K562 (cell line): Measurements from ENCODE around the gene ATP2A3. TPM values are rescaled to one million over a fixed set of nuclear protein-coding genes. Genes with fewer than 3 reads are reported as not detected.

Experiments used
- BHLHE40 ChIP-seq: IDR thresholded peaks from 2 replicates; pipeline ENCODE4 v1.6.1; 2011; ENCODE audit warnings: low read length, improper control_type of control experiment
- CBFA2T2 ChIP-seq: fragments of 450-650 bp; conservative IDR thresholded peaks from 2 replicates; pipeline ENCODE4 v1.6.1; 2017; ENCODE audit warnings: mild to moderate bottlenecking
- CC2D1A ChIP-seq: fragments of 450-650 bp; IDR thresholded peaks from 2 replicates; pipeline ENCODE4 v1.6.1; 2017; ENCODE audit warnings: mild to moderate bottlenecking
- HDAC6 ChIP-seq: IDR thresholded peaks from 2 replicates; pipeline ENCODE4 v1.6.1; 2012; ENCODE audit warnings: low read depth, mild to moderate bottlenecking, control low read depth, inconsistent platforms, low read length, moderate library complexity
- HLTF ChIP-seq: fragments of 450-650 bp; IDR thresholded peaks from 2 replicates; pipeline ENCODE4 v1.6.1; 2016
- RAD21 ChIP-seq, 2 experiments: fragments of 250-450 bp in 1 of 2; fragments of 450-650 bp in 1 of 2; sonication (Bioruptor Pico) in 1 of 2; formaldehyde crosslinking in 1 of 2; IDR thresholded peaks in 1 of 2; conservative IDR thresholded peaks in 1 of 2; 2 replicates each; pipeline versions ENCODE4 v1.4.0 to v1.8.0; 2020 to 2022; ENCODE audit warnings: mild to moderate bottlenecking in 2 of 2, moderate library complexity in 1 of 2
- RAD51 ChIP-seq: fragments of 450-650 bp; IDR thresholded peaks from 2 replicates; pipeline ENCODE4 v1.7.1; 2016; ENCODE audit warnings: low read depth, mild to moderate bottlenecking, borderline replicate concordance
- SMC3 ChIP-seq: conservative IDR thresholded peaks from 2 replicates; pipeline ENCODE4 v1.6.1; 2011; ENCODE audit warnings: low read depth, low read length, improper control_type of control experiment; ENCODE audit not compliant: insufficient read depth
- ZFP36 ChIP-seq: fragments of 150-350 bp; IDR thresholded peaks from 2 replicates; pipeline ENCODE4 v1.6.1; 2018; ENCODE audit warnings: low read length, low read depth; ENCODE audit not compliant: partially characterized antibody
- ZNF644 ChIP-seq: fragments of 200-800 bp; sonication (Bioruptor generic); IDR thresholded peaks from 2 replicates; pipeline ENCODE4 v1.6.1; 2016; ENCODE audit warnings: low read depth, missing genetic modification characterization, missing compliant biosample characterization
- polyA plus RNA-seq, 8 experiments: library from polyadenylated mRNA; depleted of rRNA in 4 of 8; stranded (reverse) in 5 of 8; unstranded in 3 of 8; fragments of >200 nt; fragmentation: Nextera tagmentation in 2 of 8; fragmentation: Illumina TruSeq in 1 of 8; extraction: Ambion mirVana in 2 of 8; extraction: Trizol in 1 of 8; gene quantifications; 2 replicates each; pipeline versions ENCODE4 v1.2.1 to v1.2.3, GENCODE V29; 2011 to 2014; ENCODE audit warnings: inconsistent platforms in 1 of 8, missing spikeins in 1 of 8
- total RNA-seq, 7 experiments: library from RNA; depleted of rRNA in 6 of 7; stranded (reverse); fragments of >200 nt in 6 of 7; fragmentation: Illumina TruSeq in 2 of 7; extraction: Trizol in 2 of 7; gene quantifications; 2 replicates each; pipeline versions ENCODE4 v1.2.1 to v1.2.3, GENCODE V29; 2011 to 2021; ENCODE audit warnings: low replicate concordance in 1 of 7
- TF ChIP-seq, protein P1 (sequence below), 2 experiments: fragments of 450-650 bp; formaldehyde crosslinking in 1 of 2; IDR thresholded peaks; 2 replicates each; pipeline versions ENCODE4 v1.4.0 to v1.6.1; 2014 to 2020; ENCODE audit warnings: mild to moderate bottlenecking in 2 of 2, borderline replicate concordance in 1 of 2, low read depth in 1 of 2
- TF ChIP-seq, protein P2 (sequence below), 3 experiments: fragments of 200-800 bp in 1 of 3; fragments of 250-450 bp in 1 of 3; fragments of 450-650 bp in 1 of 3; sonication (Bioruptor Pico) in 1 of 3; sonication (Bioruptor generic) in 1 of 3; formaldehyde crosslinking in 1 of 3; IDR thresholded peaks; 2 replicates each; pipeline versions ENCODE4 v1.6.1 to v1.8.0; 2016 to 2022; ENCODE audit warnings: mild to moderate bottlenecking in 2 of 3, missing genetic modification characterization in 2 of 3, missing compliant biosample characterization in 1 of 3, moderate library complexity in 1 of 3

The ATP2A3 gene
- total and polyA plus RNA-seq, 9 of the 15 experiments (the other 6 are each of a cell fraction or from before 2014, with no cell fraction given), result 0.65 to 103 (median 31.3) TPM

- TF ChIP-seq, protein P1, sequence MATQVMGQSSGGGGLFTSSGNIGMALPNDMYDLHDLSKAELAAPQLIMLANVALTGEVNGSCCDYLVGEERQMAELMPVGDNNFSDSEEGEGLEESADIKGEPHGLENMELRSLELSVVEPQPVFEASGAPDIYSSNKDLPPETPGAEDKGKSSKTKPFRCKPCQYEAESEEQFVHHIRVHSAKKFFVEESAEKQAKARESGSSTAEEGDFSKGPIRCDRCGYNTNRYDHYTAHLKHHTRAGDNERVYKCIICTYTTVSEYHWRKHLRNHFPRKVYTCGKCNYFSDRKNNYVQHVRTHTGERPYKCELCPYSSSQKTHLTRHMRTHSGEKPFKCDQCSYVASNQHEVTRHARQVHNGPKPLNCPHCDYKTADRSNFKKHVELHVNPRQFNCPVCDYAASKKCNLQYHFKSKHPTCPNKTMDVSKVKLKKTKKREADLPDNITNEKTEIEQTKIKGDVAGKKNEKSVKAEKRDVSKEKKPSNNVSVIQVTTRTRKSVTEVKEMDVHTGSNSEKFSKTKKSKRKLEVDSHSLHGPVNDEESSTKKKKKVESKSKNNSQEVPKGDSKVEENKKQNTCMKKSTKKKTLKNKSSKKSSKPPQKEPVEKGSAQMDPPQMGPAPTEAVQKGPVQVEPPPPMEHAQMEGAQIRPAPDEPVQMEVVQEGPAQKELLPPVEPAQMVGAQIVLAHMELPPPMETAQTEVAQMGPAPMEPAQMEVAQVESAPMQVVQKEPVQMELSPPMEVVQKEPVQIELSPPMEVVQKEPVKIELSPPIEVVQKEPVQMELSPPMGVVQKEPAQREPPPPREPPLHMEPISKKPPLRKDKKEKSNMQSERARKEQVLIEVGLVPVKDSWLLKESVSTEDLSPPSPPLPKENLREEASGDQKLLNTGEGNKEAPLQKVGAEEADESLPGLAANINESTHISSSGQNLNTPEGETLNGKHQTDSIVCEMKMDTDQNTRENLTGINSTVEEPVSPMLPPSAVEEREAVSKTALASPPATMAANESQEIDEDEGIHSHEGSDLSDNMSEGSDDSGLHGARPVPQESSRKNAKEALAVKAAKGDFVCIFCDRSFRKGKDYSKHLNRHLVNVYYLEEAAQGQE (IDR thresholded peaks at IDR 0.05; ENCODE audit: borderline replicate concordance), result peak; percentile 62; the same call in 1 of the 2 replicates
- TF ChIP-seq, protein P1 (CRISPR knock-in tag; IDR thresholded peaks at IDR 0.05; ENCODE audit: low read depth), result no peak
- TF ChIP-seq HDAC6 (no peak), CC2D1A (peak; percentile 53; the same call in 1 of the 2 replicates), CBFA2T2 (0 out of 2 replicates have a peak, but pooled peaks have one; percentile 9), ZNF644 (tag) (no peak), RAD21 (CRISPR knock-in tag; conservative IDR thresholded peaks at IDR 0.05 in 1 of 2, IDR thresholded peaks at IDR 0.05 in 1 of 2) (peak in 1 of 2 experiments; percentile 54; a peak in 2 of 4 replicates), BHLHE40 (0 out of 2 replicates have a peak, but pooled peaks have one; percentile 13), ZFP36 (peak; percentile 55), HLTF (no peak), RAD51 (peak; percentile 68), SMC3 (peak; percentile 65)
- TF ChIP-seq, protein P2, sequence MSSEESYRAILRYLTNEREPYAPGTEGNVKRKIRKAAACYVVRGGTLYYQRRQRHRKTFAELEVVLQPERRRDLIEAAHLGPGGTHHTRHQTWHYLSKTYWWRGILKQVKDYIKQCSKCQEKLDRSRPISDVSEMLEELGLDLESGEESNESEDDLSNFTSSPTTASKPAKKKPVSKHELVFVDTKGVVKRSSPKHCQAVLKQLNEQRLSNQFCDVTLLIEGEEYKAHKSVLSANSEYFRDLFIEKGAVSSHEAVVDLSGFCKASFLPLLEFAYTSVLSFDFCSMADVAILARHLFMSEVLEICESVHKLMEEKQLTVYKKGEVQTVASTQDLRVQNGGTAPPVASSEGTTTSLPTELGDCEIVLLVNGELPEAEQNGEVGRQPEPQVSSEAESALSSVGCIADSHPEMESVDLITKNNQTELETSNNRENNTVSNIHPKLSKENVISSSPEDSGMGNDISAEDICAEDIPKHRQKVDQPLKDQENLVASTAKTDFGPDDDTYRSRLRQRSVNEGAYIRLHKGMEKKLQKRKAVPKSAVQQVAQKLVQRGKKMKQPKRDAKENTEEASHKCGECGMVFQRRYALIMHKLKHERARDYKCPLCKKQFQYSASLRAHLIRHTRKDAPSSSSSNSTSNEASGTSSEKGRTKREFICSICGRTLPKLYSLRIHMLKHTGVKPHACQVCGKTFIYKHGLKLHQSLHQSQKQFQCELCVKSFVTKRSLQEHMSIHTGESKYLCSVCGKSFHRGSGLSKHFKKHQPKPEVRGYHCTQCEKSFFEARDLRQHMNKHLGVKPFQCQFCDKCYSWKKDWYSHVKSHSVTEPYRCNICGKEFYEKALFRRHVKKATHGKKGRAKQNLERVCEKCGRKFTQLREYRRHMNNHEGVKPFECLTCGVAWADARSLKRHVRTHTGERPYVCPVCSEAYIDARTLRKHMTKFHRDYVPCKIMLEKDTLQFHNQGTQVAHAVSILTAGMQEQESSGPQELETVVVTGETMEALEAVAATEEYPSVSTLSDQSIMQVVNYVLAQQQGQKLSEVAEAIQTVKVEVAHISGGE (CRISPR knock-in tag; IDR thresholded peaks at IDR 0.05), result no peak
Measured at GRCh38 chr17:3907483-3908216, 56.6 kb downstream of the ATP2A3 start (continued).
